HK-2 (cell line): ENCODE data around the gene PRG3.
"Not testable (repeated sequence)": the region's sequence is repeated elsewhere in the genome, so short reads cannot be mapped to it uniquely, and the experiment has no call there.

Source experiments
- DNase-seq: peaks from one replicate; pipeline ENCODE4 v3.0.0-alpha.2; 2018; ENCODE audit not compliant: unreplicated experiment

Gene PRG3

DNA sequence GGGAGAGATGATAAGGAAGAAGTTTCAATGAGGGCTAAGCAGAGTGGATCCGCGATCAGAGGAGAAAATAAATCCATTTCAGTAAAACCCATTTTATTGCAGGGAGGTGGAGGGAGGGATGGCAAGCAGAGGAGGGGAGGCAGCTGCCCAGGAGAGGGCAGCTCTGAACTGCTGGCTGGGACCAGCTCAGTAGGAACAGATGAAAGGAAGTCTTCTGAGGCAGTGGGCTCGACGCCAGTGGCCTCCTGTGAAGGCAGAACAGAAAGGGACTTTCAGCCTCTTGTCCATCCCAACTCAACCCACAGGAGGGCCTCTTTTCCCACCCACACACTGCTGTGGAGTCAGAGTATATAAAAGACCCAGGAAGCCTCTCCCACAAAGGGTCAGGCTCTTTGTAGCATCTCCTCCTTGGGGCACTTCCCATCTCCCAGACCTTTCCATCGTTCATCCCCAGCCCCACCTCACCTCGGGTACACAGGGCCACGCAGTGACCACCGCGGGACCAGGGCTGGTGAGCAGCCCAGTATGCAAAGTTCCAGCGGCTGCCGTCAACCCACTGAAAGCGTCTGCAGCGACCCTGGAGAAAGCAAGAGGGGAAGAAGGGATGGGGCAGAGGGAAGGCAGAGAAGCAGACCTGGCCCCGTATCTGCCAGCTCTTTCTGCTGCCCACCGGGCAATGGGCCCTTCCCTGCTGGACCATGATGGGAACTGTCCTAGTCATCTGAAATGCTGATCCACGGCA, 6.5 kb upstream of the PRG3 start:
- DNase-seq = no peak

DNA sequence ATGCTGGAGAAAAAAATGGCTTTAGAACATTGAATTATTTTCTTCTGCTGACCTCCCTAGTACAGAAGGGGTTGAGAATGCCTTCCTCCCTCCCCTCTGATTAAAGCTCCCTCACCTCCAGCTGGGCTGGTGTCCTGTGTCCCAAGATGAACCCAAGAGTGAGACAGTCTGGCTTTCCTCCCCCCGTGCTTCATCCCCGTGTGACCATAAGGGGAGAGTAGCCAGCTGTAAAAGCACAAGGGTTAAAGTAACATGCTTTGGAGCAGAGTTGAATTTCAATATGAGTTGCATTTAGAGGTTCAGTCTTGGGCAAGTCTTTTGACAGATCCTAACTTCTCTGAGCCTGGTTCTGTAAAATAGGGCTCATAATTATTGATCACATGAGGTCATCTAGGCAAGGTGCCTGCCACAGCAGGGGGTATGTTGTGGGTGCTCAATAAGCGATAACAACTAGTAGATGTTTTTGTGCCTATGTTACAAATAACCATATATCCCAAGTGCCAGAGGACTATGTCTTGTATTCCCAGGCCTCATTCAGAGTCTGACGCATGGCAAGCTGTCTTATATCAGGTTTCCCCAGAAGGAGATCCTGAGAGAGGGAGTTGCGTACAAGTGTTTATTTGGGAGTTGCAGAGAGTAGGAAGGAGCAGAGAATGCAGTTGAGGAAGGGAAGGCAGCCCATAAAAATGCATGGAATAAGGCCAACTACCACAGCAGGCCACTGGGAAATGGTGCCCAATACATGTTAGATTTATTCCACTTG, 5.4 kb upstream of the PRG3 start:
- DNase-seq = no peak

DNA sequence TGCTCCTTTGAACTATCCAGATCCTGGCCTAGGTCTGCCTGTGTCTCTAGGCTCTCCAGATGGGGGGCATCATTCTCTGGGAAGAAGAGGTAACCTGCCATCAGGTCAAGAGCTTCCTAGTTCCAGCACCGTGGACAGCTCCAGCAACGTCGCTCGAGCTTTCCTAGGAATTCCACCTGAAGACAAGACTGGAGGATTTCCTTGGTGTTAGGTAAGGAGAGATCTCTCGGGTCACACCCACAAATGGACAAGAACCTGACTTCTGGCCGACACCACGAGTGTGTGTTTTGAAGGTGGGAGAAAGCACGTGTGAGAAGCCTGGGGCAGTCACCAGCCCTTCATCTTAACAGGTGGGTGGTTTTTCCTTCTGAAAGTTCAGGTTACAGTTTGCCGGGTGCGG, 1.2 kb downstream of the PRG3 start:
- DNase-seq = peak; percentile 21

DNA sequence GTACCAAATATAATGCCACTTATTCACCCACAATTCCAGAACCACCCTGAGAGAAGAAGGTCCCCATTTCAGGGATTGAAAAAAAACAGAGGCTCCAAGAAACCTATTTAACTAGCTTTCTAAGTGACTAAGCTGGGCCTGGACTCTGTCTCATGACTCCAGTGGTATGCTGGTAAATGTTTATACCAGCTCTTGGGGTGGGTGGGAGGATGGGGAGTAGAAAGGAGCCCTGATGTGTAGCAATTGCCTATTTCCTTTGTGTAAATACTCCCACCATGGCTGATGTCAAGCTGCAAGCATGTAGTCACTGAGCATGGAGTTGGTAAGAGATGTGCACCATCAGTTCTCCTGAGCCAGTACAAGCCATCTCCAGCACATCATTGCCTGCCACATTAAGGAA, 2.8 kb downstream of the PRG3 start:
- no peak for DNase-seq

DNA sequence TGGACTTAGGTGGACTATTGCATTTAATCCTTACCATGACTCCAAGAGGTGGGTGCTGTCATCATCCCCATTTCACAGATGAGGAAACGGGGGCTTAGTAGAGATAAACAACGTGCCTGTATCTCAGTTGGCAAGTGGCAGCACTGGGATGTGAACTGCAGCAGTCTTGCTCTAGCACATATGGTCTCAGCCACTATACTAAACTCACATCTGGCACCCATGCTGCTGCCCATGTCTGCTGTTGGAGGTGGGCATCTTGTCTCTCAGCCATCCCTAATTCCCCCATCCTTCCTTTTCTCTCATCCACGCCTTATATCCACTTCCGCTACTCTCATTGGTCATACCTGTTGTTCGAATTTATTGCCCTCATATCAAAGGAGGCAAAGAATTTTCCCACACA, 3.8 kb downstream of the PRG3 start:
- DNase-seq = no peak

DNA sequence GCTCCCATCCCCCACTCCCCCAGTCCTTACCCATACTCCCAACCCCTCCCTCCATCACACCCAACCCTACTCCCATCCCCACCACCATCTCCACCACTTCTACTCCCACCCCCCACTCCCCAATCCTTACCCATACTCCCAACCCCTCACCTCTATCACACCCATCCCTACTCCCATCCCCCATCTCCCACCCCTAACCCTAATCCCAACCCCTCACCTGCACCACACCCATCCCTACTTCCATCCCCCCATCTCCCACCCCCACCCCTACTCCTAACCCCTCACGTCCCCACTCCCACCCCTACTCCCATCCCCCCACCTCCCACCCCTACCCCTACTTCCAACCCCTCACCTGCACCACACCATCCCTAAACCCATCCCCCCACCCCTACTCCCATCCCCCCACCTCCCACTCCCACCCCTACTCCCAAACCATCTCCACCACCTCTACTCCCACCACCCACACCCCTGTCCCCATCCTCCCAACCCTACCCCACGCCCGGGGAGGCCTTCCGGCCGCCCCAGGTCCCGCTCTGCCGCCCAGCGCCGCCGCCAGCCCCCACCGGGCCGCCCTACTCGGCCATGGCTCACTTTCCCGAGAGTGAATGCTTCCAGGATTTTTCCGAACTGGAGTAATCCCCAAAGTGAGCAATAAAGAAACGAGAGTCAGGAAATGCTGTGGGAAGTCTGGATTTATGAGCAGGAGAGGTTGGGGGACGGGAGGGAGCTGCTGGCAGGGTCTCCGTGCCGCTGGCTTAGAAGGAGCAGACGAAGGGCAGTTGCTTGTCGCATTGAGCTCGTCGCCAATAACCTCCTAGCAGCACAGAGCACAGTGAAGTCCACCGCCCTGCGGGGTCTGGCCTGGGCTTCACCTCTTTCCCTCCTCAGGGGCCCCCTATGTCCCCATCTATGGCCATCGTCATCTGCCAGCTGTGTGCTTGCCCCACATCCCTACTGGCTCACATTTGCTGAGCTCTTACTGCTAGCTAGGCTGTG, 4.6 kb downstream of the PRG3 start:
- no peak for DNase-seq

DNA sequence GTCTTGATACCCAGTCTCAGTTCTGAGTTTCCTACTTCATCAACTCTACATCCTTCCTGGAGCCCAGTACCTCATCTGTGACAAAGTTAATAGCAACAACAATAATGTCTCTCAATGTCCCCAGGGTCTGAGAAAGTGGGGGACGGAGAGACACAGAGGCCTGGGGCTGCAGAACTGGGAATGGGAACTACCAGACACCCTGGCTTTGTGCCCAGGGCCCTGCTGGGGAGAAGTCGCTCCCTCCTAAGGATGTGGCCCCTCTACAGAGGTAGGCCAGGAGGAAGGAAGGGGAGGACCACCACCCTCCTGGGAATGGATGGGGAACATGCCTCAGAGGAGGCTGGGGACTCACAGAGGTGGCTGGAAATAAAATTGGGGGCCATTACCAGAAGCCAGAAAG, 5.5 kb downstream of the PRG3 start:
- no peak for DNase-seq

DNA sequence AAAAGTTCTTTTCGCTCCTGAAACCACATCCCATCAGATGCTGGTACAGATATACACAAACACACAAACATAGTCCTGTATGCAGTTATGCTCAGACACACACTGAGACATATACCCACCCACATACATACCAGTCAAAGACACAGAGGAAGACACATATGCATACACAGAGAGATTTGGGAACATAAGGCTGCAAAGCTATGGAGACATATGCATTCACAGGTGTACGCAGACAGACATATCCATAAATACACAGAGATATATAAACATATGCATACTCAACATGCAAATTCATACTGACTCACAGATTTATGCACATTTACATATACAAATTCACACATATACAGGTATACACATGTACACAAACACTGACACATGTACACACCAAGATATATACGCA, 6.0 kb downstream of the PRG3 start:
- no peak for DNase-seq

DNA sequence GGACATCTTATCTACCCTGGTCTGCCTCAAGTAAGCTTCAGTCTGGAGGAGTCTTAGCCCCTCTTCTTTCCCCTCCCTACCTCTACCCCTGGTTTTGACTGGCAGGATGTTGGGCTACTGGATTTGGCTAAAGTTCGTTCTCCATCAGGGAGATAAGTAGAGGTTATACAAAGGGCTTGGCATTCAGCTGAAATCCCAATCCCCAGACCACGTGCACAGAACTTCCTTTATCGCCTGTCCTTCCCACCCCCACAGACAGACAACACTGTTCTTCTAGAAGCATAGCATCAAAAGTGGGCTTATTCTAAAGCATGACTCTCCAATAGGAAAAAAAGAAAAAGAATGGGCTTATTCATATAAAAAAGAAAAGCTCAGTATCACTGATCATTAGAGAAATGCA, 7.8 kb downstream of the PRG3 start:
- DNase-seq = no peak

DNA sequence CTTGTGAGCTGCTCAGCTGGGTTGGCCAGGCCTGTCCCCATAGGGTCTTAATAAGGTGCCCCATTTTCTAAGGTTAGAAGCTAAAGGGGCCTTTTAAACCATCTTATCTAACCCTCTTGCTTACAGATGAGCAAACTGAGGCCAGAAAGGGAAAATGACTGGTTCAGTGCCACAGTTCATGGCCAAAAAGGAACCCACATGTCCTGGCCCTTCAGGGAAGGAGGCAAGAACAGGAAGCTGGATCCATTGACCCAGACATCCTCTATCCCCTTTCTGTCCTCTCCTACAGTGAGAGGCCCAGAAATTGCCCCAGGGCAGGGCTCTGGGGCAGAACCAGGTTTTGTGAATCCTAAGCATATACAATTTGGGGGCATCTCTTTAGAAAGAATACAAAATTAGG, 10.0 kb downstream of the PRG3 start:
- no peak for DNase-seq

DNA sequence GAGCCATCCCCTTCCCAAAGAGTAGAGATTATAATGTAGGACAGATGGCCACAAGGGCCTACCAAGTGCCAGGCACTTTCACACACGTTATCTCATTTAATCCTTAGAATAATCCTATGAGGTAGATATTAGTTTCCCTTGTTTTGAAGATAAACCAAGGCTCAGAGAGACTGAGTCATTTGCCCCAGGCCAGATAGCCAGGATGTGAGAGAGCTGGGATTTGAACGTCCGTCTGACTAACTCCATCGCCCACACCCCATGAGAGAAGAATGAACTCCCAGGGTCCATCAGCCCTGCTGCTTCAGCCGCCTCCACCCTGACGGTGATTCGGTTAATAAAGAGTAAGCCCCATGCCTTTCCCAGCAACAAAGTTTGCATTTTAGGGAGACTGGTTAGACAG, 10.7 kb downstream of the PRG3 start:
- no peak for DNase-seq

DNA sequence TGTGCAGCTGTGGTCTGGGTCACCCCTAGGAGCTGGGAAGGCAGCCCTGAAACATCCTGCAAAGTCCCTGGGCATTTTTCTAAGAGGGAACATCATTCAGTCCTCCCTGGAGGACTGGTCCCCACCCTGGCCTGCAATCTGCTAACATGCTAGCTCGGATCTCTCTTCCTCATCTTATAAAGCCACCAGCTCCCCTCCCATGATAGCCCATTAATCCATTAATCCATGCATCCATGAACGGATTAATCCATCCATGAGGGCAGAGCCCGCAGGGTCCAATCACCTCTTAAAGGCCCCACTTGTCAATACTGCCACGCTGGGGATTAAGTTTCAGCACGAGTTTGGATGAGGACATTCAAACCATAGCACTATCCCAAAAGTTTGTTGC, 12.1 kb downstream of the PRG3 start:
- no peak for DNase-seq

DNA sequence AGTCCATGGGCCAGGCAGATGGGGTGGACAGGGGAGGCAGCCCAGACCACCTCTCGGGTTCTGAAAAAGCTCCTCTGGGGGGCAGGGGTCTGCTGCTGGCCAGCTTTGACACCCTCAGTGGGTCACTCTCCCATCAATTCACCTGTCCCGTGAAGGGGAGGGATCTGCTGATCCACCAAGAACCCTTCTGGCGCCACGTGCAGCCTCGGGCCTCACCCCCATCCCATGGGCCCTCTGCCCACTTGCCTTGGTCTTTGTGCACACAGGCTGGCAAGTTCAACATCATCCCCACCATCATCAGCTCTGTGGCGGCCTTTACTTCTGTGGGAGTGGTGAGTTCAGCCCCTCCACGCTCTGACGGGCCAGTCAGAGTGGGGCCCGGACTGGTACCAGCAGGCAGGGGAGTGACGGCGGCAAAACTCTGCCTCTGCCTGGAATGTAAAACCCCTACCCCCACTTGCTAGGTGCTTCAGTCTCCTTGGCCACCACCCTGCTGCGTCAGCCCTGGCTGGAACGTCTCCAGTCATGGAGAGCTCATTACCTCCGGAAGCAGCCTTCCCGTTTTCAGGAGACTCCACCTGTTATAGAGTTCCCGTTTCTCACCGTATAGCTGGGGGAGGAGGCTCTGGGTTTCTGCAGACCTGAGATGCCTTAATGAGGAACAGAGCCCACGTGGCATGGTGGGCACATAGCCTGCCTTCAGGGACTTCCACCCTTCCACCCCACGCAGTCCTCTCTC, 12.7 kb downstream of the PRG3 start:
- no peak for DNase-seq

DNA sequence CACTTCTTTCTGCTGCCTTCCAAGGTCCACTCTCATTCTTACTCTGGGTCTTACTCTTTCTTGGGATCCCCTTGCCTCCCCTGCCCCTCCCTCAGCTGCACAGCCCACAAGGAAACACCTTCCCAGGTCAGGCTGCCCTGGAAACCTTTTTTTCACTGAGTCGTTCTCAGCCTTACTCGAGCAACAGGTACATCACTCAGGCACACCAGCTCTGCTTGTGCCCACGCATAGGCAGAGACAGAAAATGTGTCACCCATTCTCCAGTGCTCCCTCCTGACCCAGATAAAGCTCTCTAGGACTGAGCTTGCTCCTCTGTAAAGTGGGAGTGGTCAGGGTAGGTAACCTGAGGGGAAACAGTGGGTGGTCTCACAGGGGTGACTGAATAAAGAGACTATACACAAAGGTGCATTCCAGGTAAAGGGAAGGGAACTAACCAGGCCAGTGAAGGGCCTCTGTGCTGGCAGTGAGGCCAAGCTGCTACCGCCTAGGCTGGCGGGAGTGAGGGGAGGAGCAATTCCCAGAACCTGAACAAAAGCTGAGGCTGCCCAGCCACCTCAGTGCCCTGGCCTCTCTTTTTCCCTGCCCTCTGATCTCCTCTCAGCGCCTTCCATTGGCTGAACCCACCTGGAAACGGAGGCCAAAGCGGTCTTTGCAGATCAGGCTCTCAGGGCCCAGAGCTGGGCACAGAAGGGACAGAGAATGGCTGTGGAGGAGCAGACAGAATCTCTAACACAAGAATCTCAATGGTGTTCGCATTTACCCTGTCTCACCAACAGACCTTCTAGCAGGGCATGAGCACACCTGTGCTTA, 15.9 kb downstream of the PRG3 start:
- no peak for DNase-seq

DNA sequence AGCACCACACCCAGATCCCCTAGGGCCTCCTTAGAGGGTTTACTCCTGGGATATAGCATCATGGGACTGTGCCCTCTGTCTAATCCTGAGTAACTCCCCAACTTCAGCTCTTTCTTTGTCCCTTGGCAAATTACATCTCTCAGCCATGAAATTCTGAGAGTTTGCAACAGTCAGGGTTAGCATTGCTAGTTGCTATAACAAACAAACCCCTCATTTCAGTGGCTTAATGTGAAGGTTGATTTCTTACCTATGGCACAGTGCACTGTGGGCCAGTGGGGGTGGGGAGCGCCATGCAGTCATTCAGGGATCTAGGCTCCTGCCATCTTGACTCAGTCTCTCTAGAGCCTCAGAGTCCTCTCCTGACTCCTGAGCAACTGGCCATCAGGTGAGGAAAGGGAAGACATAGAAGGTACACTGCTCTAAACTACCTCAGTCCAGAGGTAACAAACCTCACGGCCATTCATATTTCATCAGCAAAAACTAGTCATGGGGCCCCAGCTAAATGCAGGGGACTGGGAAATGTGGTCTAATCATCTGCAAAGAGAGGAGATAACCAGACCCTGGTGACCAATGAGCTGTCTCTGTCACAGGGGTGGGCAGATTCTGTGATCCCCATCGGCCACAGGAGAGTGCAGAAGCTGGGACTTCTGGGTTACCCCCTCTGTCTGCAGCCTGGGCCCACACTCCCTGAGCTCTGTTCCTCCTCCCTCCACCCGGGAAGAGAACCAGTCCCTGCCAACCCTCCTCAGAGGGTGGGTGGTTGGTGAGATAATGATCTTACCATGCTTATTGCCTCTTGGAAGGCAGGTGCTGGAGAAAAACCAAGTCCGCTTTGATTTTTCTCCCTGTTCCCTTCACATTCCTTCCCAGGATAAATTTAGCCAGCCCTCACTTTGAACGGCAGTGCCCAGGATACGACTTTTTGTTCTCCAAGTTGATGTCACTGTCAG, 17.5 kb downstream of the PRG3 start:
- no peak for DNase-seq

DNA sequence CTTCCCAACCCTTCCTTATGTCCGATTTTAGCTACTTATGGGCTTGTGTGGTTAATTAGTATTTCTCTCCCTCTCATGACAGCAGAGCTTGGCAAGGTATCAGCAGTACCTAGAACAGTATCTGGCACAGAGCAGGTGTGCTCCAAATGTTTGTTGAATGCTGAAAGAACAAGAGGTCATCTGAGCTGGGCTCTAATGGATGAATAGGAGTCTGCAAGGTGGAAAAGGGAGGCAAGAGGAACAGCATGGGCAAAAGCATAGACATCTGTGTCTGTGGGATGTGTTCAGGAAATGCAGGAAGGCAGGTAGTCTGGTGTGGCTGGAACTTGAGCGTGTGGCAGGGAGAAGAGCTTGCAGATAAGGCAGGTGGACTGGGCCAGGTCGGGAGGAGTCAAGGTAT, 19.0 kb downstream of the PRG3 start:
- no peak for DNase-seq

DNA sequence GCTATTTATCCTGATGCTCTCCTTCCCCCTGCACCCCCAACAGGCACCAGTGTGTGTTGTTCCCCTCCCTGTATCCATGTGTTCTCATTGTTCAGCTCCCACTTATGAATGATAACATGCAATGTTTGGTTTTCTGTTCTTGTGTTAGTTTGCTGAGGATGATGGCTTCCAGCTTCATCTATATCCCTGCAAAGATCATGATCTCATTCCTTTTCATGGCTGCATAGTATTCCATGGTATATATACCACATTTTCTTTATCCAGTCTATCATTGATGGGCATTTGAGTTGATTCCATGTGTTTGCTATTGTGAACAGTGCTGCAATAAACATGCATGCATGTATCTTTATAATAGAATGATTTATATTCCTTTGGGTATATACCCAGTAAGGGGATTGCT, 19.5 kb downstream of the PRG3 start:
- DNase-seq = not testable (repeated sequence)

DNA sequence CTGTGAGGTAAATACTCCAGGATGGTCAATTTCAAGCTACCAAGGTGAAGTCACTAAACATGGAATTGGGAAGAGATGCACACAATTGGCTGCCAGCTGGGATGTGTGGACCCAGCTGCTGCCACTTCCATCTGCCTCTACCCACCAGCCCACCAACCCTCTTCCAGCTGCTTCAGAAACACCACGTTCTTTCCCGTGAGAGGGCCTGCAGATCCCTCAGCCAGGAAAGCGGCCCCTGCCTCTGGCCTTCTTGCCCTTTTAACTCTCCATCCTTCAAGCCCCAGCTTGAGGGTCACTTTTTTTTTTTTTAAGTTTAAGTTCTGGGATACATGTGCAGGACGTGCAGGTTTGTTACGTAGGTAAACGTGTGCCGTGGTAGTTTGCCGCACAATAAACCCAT, 20.0 kb downstream of the PRG3 start:
- no peak for DNase-seq

DNA sequence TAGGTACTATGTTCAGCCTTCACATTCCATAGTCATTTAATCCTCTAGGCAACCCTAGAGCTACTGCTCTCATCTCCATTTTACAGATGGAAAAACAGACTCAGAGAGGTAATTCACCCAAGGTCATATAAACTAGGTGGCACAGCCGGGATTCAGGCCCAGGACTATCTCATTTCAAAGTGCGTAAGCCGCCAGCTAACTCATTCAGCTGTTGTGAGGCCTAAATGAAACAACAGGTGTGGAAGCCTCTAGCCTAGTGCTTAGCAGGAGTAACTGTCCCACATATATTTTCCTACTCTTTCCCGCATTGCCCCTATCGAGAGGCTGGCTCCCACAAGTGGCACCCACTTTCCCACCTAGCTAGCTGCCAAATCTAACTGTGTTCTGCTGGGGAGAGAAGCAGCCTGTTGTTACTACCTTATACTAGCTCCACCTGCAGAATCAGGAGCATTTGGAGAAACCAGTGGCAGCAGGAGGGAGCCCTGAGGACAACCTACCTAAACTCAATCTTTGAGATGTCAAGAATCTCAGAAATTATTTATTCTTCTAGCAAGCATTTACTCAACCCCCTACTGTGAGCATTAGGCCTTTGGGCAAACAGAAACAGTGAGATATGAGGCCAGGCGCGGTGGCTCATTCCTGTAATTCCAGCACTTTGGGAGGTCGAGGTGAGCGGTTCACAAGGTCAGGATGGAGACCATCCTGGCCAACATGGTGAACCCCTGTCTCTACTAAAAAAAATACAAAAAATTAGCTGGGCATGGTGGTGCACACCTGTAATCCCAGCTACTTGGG, 20.9 kb downstream of the PRG3 start:
- no peak for DNase-seq
